ENCODE measurements around the gene WDFY3. TPM values are rescaled to one million over a fixed set of nuclear protein-coding genes. Genes with fewer than 3 reads are reported as not detected.

Gene WDFY3
- total and polyA plus RNA-seq, 7 donors: 3.2 to 54.2 (median 38.2) TPM

GRCh38 chr4:84875636-84876371 lies 90.7 kb downstream of the WDFY3 start:
- H3K27me3 ChIP-seq (ENCODE audit: insufficient read depth in 3 of 3, low read length in 2 of 3): no peaks in the 10 kb centered on the region
- intact Hi-C loops (cut with DNase I): no loop called here
- no peak overlapping the region for H3K4me3 ChIP-seq
- no peak for DNase-seq
- no peaks in the 10 kb centered on the region for H3K36me3 ChIP-seq (ENCODE audit: insufficient read depth in 1 of 2, low read depth in 1 of 2)
- no peak for TF ChIP-seq CTCF (IDR thresholded peaks at IDR 0.05)
- no peaks in the 10 kb centered on the region for H3K9me3 ChIP-seq
- ATAC-seq: no peak
- 94 to 95% (median 94%) methylated on average over 4 of the region's 4 CpGs for WGBS, 3 donors
- no peak overlapping the region for H3K27ac ChIP-seq
- peaks cover 9% of the 10 kb centered on the region for H3K4me1 ChIP-seq

GRCh38 chr4:84874619-84875018 lies 91.9 kb downstream of the WDFY3 start:
- ATAC-seq: no peak
- no peaks in the 10 kb centered on the region for H3K9me3 ChIP-seq
- H3K4me3 ChIP-seq: no peak overlapping the region
- DNase-seq: no peak
- WGBS, 3 donors: 96 to 98% (median 97%) methylated on average over 3 of the region's 3 CpGs
- H3K36me3 ChIP-seq (ENCODE audit: insufficient read depth in 1 of 2, low read depth in 1 of 2): no peaks in the 10 kb centered on the region
- no peak for TF ChIP-seq CTCF (IDR thresholded peaks at IDR 0.05)
- H3K27ac ChIP-seq: no peak overlapping the region
- H3K27me3 ChIP-seq (ENCODE audit: insufficient read depth in 3 of 3, low read length in 2 of 3): no peaks in the 10 kb centered on the region
- H3K4me1 ChIP-seq: peaks cover 9% of the 10 kb centered on the region
- intact Hi-C loops (cut with DNase I): no loop called here

GRCh38 chr4:84870398-84871163 lies 95.9 kb downstream of the WDFY3 start:
- H3K4me3 ChIP-seq: no peak overlapping the region
- H3K27ac ChIP-seq: no peak overlapping the region
- H3K36me3 ChIP-seq (ENCODE audit: insufficient read depth in 1 of 2, low read depth in 1 of 2): no peaks in the 10 kb centered on the region
- H3K4me1 ChIP-seq: no peaks in the 10 kb centered on the region
- DNase-seq (no peak), ATAC-seq (no peak)
- WGBS, 3 donors: 89 to 93% (median 93%) methylated on average over 2 of the region's 2 CpGs
- intact Hi-C loops (cut with DNase I): no loop called here
- H3K27me3 ChIP-seq (ENCODE audit: insufficient read depth in 3 of 3, low read length in 2 of 3): no peaks in the 10 kb centered on the region
- no peak for TF ChIP-seq CTCF (IDR thresholded peaks at IDR 0.05)
- H3K9me3 ChIP-seq: no peaks in the 10 kb centered on the region

- H3K27me3 ChIP-seq (ENCODE audit: insufficient read depth in 3 of 3, low read length in 2 of 3): no peaks in the 10 kb centered on the region
- H3K27ac ChIP-seq: no peak overlapping the region
- H3K4me1 ChIP-seq: no peaks in the 10 kb centered on the region
- no peaks in the 10 kb centered on the region for H3K36me3 ChIP-seq (ENCODE audit: insufficient read depth in 1 of 2, low read depth in 1 of 2)
- ATAC-seq: no peak
- no peak for DNase-seq
- intact Hi-C loops (cut with DNase I): no loop called here
- WGBS, 3 donors: 78 to 92% (median 85%) methylated on average over 2 of the region's 2 CpGs
- no peaks in the 10 kb centered on the region for H3K9me3 ChIP-seq
- TF ChIP-seq CTCF (IDR thresholded peaks at IDR 0.05): no peak
- H3K4me3 ChIP-seq: no peak overlapping the region
Observed at GRCh38 chr4:84866295-84866694, 100.2 kb downstream of the WDFY3 start.

Measured in psoas muscle (tissue), 8 donors.